Stimulated activated CD8-positive, alpha-beta memory T cell treated with anti-CD3 and anti-CD28 coated beads, Interleukin-15, amount 100 ng/mL, for 48 hours (primary cell): ENCODE results near the gene EYA4.
"Not testable (repeated sequence)": the region's sequence is repeated elsewhere in the genome, so short reads cannot be mapped to it uniquely, and the experiment has no call there.

Source experiments
- DNase-seq, 2 donors: peaks; one replicate each; pipeline ENCODE4 v3.0.0-alpha.2; 2020; ENCODE audit warnings: low read depth in 2 of 2

EYA4 gene

DNA sequence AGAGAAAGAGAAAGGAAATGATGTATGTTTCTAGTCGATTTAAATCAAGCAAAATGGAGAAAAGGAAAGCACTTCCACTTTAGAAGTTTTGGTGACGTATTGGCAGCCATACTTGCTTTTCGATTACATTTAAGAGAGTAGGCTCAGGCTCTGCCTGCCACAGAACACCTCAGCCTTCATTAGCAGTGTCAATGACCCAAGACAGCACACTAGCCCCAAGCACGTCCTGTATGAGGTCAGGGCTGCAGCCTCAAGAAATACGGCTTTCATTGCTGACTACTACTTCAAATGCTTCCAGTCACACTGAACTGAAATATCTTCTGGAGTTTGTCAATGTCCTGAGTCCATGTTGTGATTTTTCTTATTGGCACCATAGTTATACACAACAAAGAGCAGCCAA is 285.3 kb downstream of the EYA4 start:
- no peak for DNase-seq

DNA sequence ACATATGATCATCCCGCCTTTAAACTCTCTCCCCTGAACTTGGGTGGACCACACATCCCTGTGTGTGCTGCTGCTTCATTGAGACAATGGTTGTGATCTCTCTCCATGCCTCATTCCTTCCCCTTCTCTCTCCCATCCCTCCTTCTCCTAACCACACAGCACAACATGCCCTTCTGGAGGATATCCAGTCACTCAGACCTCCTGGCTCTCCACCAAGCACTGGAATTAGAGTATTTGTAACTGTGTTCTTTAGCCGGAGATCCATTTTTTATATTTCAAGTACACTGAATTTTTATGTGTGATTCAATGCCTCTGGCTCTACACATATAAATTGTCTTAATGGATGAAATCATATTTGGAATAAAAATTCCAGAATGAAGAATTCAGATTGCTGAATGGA is 287.4 kb downstream of the EYA4 start:
- no peak for DNase-seq

DNA sequence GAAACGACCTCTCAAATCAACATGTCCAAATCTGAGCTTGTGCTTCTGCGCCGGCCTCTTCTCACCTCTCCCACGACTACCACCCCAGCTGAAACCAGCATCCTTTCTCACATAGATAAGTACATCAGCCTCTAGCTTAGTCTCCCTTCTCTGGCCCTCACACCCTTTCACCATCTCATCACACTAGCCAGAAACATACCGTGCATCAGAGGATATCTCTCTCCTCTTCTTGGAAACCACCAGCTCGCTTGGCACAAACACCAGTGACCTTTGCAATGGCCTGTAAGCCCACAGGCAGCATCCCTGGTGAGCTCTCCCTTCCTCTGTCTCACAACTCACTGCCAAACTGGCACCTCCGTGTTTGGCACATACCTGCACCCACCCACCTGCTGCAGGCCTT is 291.8 kb downstream of the EYA4 start:
- no peak for DNase-seq

DNA sequence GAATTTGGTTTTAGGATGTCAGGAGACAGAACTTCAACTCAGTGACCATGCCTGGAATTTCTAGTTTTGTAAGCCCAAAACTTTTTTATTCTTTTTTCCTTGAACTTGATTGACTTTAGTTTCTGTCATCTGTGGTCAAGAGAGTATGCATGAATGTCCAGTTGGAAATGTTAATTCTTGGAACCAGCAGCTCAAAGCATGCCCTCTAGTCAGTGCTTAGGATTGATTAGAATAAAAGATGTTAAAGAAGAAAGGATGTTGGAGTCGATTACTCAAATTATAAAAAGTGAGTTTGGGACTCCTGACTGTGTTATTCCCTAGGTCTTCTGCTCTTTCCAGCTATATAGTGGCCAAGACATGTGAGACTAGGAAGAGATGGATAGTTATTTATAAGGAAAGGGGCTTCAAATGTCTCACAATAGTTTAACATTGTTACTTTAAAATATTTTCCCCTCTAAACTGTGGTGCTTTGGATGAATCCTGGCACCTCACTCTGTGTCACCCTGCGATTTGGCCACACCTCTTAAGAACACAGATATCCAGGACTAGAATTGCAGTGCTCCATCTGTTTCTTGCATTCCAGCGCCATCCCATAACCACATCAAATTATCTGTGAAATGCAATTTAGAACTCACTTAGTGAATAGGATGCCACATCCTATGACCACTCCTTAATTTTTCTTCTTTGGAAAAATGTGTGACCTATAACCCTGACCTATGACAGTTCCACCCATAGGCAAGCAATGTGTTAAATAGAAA is 298.5 kb downstream of the EYA4 start:
- no peak for DNase-seq

DNA sequence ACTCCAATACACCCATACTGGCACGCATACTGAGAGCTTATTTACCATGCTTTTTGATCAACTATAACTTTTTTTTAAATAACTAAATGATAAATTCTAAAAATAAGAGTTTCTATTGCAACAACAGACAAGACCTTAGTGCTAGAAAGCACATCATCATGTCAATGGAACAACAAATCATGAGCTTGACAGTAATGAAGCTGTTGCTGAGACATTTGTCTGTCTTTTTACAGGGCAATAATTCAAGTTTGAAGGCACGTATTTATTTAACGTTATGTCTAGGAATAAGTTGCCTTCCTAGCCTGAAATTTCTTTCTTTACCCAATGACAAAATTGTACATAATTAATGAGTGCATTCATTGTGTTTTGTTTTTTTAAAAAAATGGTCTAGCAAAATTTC is 299.2 kb downstream of the EYA4 start:
- no peak for DNase-seq

DNA sequence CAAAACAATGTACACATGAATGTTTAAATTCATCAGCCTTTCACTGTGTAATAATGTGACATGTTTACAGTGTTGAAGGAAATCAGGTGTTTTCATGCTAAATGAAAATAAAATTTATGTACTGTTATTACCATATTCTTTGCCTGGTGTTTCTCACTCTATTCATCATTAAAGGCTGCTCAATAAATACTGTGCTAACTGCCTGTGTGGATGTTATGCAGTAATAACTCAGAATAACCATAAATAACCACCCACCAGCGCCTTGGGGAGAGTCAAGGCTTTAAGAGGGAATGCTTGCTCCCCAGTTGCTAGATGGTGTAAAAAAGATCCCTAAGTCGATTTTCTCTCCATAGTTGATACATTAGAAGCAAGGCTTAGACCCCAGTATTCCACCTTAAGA is 299.9 kb downstream of the EYA4 start:
- DNase-seq, result no peak

DNA sequence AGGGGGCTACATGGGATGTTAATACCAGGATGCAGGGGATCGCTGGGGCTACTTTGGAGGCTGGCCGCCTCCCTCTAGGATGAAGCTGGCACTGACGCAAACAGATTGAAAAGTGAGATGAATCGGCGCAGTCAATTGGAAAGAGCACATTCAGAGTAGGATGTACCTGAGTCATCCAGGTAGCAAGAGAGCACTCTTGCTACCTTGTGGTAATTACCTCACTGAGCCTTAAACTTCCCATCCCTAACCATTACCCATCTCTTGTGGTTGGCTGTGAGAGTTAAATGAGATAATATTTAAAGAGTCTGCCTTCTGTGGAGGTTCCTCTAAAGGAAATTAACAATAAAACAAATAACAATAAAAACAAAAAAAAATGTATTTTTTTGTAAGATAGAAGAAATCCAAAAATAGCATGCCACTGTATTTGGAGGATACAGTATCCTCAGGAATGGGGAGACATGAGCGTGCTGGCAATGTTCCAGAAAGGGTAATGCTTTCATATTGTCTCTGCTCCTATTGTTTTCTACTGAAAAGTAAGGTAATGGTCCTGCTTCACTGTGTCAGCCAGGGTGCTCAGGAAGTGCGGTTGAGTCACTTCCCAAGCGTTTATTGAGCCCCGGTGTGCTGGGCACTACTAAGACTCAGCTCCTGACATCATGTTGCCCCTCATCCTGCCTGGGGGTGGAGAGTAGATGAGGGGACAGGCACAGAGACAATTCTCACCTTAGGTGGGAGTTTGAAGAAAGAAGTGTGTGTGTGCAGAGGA is 301.1 kb downstream of the EYA4 start:
- DNase-seq, result no peak

DNA sequence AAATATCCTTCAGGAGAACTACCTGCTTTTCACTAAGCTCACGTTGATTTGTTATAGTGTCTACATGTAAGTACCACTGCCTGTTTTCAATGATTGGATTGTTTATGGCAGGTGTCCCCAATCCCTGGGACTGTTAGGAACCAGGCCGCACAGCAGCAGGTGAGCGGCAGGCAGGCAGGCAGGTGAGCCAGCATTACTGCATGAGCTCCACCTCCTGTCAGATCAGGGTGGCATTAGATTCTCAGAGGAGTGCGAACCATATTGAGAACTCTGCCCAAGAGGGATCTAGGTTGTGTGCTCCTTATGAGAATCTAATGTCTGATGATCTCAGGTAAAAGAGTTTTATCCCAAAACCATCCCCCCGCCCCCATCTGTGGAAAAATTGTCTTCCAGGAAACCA is 303.3 kb downstream of the EYA4 start:
- no peak for DNase-seq

DNA sequence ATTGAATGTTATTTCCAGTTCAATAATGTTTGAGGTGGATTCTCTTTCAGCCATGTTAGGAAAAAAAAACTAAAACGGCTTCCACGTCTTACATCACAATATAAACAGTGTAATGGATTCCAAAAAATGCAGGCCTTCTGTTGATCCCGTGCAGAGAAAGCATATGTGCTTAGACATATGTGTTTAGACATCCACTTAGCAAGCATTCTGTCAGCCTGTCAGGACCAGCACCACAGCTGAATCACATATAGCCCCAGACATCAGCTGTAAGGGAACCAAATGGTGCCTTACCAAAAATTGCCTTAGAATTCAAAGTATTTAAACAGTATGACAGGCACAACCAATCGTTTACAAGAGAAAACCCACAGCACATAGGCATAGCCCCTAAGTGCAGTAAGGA is 304.9 kb downstream of the EYA4 start:
- no peak for DNase-seq

DNA sequence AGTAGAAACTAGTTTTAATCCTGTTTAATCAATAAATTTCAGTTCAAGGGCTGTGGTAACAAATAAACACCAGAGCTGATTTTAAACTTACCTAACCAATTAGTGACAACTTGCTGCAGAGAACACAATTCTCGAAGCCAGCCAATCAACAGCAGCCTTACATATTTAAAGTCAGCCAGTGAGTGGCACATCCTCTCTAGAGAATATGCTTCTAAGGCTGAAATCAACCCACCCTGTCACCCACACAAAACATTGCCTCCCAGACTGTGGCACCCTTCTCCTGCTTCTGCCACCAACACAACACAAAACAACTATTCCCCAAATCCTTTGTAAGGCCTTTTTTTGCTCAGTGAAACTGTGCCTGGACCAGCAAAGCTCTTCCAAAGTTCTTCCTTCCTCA is 306.0 kb downstream of the EYA4 start:
- no peak for DNase-seq

DNA sequence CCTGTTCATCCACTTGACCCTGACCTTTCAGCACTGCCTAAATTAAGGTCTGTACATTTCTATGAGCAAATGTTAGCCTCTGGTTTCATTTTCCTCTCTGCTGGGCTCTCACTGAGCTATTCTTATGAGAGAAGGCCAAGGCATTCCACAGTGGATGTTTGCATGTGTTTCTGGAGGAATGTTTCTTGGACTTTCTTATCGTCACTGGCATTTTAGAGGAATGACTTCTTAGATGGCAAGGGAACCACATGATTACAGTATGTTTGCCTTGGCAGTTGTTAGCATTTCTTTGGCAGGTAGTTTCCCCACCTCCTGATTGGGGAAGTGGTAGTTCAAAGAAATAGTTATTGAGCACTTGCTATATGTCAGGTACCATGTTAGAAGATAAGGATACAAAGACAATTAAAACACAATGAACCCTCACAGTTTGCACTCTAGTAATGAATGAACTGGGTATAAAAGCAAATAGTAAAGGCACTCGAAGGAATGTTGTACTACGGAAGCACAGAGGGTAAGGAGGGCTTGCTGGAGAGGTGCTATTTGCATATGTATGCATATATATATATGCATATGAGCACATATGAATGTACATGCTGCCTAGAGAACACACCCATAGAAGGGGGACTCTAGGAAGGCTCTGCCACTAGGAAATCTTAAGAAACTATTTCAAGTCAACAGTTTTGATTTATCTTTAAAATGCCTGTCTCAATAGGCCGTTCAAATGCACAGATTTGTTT is 307.4 kb downstream of the EYA4 start:
- DNase-seq, result no peak

DNA sequence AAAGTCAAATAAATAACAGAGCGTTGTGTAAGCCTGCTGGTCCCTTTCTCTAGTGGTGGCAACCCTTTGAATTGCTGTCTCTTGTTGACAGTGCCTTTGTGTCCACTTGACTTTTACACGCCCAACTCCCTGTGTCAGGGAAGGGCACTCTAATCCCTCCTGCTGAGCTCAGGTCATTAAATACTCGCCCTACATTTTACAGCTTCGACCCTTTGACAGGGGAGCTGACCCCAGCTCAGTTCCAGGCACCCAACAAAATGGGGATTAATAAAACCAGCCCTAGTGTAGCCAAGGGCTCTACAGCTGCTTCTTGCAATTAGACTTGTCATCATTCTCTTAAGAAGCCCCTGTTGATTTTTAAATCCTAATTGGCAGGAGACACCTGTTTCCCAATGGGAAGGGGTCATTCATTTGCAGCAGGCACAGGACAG is 308.2 kb downstream of the EYA4 start:
- DNase-seq, result no peak

DNA sequence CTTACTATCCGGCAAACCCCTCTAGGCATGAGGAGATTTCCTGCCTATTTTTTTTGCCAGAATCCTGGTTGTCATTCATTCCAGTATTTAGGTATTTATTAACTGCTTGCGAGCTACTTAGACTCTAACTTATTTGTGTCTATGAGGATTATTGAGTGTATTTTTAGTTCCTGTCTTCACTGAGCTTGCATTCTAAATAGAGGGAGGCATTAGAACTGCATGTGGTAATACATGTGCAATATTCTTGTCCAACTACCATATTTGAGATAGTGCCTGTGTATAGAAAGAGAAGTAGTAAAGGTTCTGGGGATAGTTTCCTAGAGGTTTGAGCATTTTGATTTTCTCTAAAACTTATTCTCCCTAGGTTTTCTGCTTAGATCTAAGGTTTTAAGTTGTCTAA is 308.9 kb downstream of the EYA4 start:
- DNase-seq, result no peak

DNA sequence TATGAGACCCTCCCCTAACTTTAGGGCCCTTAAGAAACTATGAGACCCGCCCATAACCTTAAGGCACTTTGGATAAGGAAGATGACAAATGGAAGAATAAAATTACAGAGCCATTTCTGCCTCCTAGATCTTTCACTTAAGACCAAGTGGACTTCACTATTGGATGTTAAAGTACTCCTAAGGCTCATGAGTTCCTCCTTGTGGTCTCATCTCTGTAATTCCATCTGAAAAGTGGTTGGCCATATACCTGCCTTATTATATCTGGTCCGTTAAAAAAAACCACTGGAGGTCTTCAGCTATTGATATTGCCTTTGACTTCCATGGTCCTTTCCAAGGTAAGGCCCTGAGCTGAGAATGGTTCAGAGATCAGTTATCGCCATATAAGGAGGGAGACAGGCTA is 310.3 kb downstream of the EYA4 start:
- DNase-seq, result no peak

DNA sequence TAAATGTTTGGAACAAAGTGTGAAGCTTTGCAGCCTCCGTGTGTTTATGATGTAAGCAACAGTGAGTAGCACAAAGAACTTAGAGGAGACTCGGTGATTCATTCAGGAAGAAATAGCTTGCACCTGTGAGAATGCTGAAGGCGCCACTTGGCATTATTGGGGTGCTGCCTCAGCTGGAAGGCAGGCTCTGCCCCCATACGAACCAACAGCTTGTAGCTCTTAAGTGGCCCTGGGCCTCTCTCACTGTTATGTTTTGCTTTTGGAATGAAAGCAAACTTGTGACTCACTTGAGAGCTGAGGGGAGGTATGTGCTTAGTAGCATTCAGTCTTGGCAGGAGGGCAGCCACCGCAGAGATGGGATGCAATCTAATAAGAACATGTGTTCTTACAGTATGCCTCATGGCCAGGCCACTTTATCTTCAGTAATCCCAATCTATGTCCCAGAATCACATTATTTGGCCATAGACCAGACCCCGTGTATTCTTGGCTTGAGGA is 310.7 kb downstream of the EYA4 start:
- no peak for DNase-seq

DNA sequence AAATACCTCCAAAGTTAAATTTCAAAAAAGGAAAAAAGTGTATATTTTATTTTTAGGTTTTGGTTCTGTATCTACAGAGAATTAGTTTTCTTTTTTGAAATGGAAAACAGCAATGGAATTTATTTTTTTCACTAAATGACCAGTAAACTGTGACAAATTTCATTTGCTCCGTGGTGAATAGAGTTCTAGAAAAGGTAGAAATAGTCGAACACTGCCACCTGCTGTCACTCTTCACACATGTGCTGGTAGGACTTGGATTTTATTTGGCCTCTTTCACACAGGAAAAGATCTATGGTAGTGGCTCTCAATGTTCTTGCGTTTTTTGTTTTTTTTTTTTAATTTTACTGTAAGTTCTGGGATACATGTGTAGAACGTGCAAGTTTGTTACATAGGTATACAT is 312.5 kb downstream of the EYA4 start:
- DNase-seq, result no peak

DNA sequence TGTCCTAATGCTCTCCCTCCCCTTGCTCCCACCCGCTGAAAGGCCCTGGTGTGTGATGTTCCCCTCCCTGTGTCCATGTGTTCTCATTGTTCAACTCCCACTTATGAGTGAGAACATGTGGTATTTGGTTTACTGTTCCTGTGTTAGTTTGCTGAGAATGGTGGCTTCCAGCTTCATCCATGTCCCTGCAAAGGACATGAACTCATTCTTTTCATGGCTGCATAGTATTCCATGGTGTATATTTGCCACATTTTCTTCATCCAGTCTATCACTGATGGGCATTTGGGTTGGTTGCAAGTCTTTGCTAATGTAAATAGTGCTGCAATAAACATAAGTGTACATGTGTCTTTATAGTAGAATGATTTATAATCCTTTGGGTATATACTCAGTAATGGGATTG is 313.0 kb downstream of the EYA4 start:
- not testable (repeated sequence) for DNase-seq

DNA sequence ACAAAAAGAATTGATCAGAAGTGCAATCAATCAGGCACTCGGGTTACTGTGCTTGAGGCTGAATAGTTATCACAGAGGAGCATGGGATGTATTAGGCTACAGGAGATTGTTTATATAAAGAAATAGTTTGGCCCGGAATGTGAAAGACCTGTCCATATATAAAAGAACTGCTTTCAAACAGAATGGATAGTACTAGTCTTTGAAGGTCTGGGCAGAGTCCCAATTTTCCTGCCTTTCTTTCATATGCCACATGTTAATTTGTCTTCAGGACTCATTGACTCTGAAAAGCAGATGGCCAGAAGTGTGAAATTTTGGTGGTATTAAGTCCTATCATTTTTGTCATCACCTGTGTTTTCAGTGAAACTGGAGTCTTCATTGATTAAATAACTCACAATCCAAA is 314.5 kb downstream of the EYA4 start:
- DNase-seq, result no peak

DNA sequence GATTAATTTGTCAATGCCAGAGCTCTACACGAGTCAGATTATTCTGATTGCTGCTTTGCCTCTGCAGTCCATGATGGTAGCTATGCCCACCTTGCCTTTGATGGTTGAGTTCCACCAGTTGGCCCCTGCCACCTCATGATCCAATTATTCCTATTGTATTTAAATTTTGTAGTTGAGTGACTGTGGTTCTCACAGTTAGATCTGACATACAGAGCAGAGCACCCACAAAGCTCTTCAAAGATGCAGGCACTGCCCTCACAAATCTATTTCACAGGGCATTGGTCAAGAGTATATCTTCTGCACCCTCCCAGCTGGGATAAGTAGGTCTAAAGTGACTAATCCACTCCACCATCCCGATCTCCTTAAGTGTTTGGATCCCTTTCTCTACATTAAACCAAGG is 318.8 kb downstream of the EYA4 start:
- DNase-seq, result no peak

DNA sequence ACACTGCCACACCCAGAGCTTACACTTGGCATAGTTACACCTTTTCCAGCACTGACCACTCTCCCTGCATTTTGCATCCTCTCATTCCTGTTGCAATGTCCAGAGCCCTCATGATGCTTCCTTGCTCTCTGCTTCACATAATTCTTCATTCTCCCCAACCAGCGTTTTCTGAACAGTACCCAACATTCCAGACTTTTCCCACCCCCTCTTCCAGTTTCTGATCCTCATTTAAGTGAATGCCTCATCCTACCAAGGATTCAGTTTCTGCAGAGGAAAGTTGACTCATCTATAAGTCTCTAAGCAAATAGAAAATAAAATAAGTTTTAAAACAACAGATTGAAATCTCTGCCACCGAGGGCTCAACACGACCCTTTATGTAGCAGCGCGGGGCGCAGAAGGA is 326.5 kb downstream of the EYA4 start:
- DNase-seq, result no peak

DNA sequence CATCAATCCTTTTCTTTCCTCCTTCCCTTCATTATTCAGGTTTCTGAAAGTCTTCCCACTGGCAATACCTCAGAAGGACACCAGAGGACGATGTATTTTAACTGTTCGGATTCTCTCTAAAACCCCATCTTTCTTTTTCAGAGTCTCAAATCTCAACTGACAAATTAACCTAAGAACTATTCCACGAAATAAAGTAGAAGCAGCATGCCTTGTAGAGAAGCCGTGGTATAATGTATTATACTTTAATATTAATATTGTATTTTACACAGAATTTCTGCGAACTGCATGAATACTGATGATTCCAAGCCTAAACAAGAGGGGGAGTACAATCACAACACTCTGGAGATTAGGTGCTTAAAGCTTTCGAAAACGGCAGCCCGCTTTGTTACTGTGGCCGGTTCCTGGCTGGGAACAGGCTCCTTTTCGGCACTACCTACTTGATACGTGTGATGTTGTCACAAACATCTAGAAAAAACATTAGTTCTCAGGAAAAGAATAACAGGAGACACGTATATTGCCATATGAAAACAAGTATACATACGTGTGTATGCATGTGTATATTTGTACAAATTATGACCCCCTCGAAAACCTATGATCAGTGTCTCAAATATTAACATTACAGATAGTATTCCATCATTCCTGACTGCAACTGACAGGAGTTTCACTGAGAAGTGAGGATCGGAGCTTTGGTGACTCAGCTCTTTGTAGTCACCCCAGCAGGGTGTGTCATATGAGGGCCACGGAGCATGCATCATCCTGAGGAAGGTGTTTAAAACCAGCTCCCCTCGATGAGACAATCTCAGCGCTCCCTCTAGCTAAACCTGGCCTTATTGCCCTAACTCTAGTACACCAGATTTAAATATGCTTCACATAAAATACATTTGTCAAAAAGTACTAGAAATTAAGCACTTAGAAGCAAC is 328.1 kb downstream of the EYA4 start:
- peak in 1 of 2 donors; percentile 4 for DNase-seq

DNA sequence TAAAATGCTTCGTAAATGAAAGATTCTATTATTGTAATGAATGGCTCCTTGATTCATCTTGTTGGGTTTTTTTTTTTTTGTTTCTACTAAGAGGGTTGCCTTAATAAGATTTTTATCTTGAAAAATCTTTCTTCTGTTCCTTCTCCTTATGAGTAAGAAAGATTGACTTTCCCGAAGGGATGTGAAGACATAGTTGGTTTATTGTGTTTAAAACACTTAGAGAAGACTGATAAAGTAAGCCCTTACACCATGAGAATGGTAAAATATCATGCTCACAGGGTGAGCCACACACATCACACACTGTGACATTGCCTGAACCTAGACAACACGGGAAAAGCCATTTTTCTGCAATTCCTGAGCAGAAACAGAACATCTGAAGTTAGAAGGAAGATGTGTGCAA is 330.5 kb downstream of the EYA4 start:
- no peak for DNase-seq
